Parathyroid adenoma (tissue), 2 donors: ENCODE results near the gene FOXJ2.
A peak's percentile ranks its signal among the peaks of the same experiment; 100 is the strongest.
"Not testable (repeated sequence)": the region's sequence is repeated elsewhere in the genome, so short reads cannot be mapped to it uniquely, and the experiment has no call there.

Experiments used
- H2AFZ ChIP-seq: fragments of 300-600 bp; sonication (generic); one replicate; pipeline ENCODE4 v1.7.0; 2017; ENCODE audit warnings: antibody characterized with exemption, mild to moderate bottlenecking
- H3K27ac ChIP-seq: fragments of 300-600 bp; sonication (generic); one replicate; pipeline ENCODE4 v1.7.0; 2017
- H3K27me3 ChIP-seq: fragments of 300-600 bp; sonication (generic); one replicate; pipeline ENCODE4 v1.7.0; 2017; ENCODE audit warnings: low read length; ENCODE audit not compliant: control insufficient read depth, insufficient read depth
- H3K36me3 ChIP-seq: fragments of 300-600 bp; sonication (generic); one replicate; pipeline ENCODE4 v1.7.0; 2017; ENCODE audit warnings: low read length; ENCODE audit not compliant: control insufficient read depth, insufficient read depth
- H3K4me1 ChIP-seq: fragments of 300-600 bp; sonication (generic); one replicate; pipeline ENCODE4 v1.7.0; 2017; ENCODE audit warnings: control low read depth
- H3K4me2 ChIP-seq: fragments of 300-600 bp; sonication (generic); one replicate; pipeline ENCODE4 v1.7.0; 2017; ENCODE audit warnings: low read length
- H3K4me3 ChIP-seq: fragments of 300-600 bp; sonication (generic); one replicate; pipeline ENCODE4 v1.7.0; 2017; ENCODE audit warnings: low read depth, low read length
- H3K79me2 ChIP-seq: fragments of 300-600 bp; sonication (generic); one replicate; pipeline ENCODE4 v1.7.0; 2017; ENCODE audit warnings: control low read depth
- H3K9ac ChIP-seq: fragments of 300-600 bp; sonication (generic); one replicate; pipeline ENCODE4 v1.7.0; 2017; ENCODE audit warnings: mild to moderate bottlenecking
- H3K9me3 ChIP-seq: fragments of 300-600 bp; sonication (generic); one replicate; pipeline ENCODE4 v1.7.0; 2017; ENCODE audit warnings: low read length; ENCODE audit not compliant: control insufficient read depth
- CTCF ChIP-seq: fragments of 300-600 bp; sonication (generic); IDR thresholded peaks from one replicate; pipeline ENCODE4 v1.7.0; 2017; ENCODE audit warnings: antibody characterized with exemption, mild to moderate bottlenecking
- donor health status: primary hyperparathyroidism.

Gene FOXJ2

GRCh38 chr12:7989827-7990491 is 42.6 kb upstream of the FOXJ2 start:
- H3K79me2 ChIP-seq: no peaks in the 10 kb centered on the region
- TF ChIP-seq CTCF: no peak
- H3K4me2 ChIP-seq: no peak overlapping the region
- no peaks in the 10 kb centered on the region for H3K4me1 ChIP-seq
- H3K4me3 ChIP-seq: no peak overlapping the region
- no peaks in the 10 kb centered on the region for H3K9me3 ChIP-seq
- no peak overlapping the region for H2AFZ ChIP-seq
- H3K27me3 ChIP-seq: no peaks in the 10 kb centered on the region
- no peak overlapping the region for H3K9ac ChIP-seq
- no peak overlapping the region for H3K27ac ChIP-seq
- H3K36me3 ChIP-seq: no peaks in the 10 kb centered on the region

- Histone ChIP-seq H2AFZ (peak overlapping the region; percentile 24), H3K79me2 (no peaks in the 10 kb centered on the region), H3K4me1 (no peaks in the 10 kb centered on the region), H3K9me3 (no peaks in the 10 kb centered on the region), H3K9ac (no peak overlapping the region), H3K27me3 (no peaks in the 10 kb centered on the region), H3K4me2 (no peak overlapping the region), H3K4me3 (no peak overlapping the region), H3K27ac (no peak overlapping the region), H3K36me3 (no peaks in the 10 kb centered on the region)
- no peak for TF ChIP-seq CTCF
Measured at GRCh38 chr12:7991535-7991934, 41.0 kb upstream of the FOXJ2 start.

GRCh38 chr12:7994731-7995205 is 37.7 kb upstream of the FOXJ2 start:
- no peaks in the 10 kb centered on the region for H3K4me1 ChIP-seq
- no peak overlapping the region for H3K4me2 ChIP-seq
- H2AFZ ChIP-seq: no peak overlapping the region
- no peaks in the 10 kb centered on the region for H3K36me3 ChIP-seq
- H3K27ac ChIP-seq: no peak overlapping the region
- H3K79me2 ChIP-seq: no peaks in the 10 kb centered on the region
- no peak overlapping the region for H3K9ac ChIP-seq
- no peak for TF ChIP-seq CTCF
- no peaks in the 10 kb centered on the region for H3K27me3 ChIP-seq
- H3K4me3 ChIP-seq: no peak overlapping the region
- H3K9me3 ChIP-seq: no peaks in the 10 kb centered on the region

- no peak overlapping the region for H3K27ac ChIP-seq
Measured at GRCh38 chr12:7995266-7995963, 37.1 kb upstream of the FOXJ2 start.

GRCh38 chr12:8000827-8001226 is 31.7 kb upstream of the FOXJ2 start:
- H3K9me3 ChIP-seq, H3K9ac ChIP-seq, H2AFZ ChIP-seq, H3K79me2 ChIP-seq, H3K4me3 ChIP-seq, H3K27me3 ChIP-seq, H3K36me3 ChIP-seq, H3K4me2 ChIP-seq, H3K27ac ChIP-seq, H3K4me1 ChIP-seq: not testable (repeated sequence)

More at GRCh38 chr12:7995266-7995963, 37.1 kb upstream of the FOXJ2 start:
- Histone ChIP-seq H3K79me2 (no peaks in the 10 kb centered on the region), H3K27me3 (no peaks in the 10 kb centered on the region), H3K36me3 (no peaks in the 10 kb centered on the region), H3K4me3 (no peak overlapping the region), H3K4me1 (no peaks in the 10 kb centered on the region), H3K9me3 (no peaks in the 10 kb centered on the region), H3K4me2 (no peak overlapping the region), H2AFZ (no peak overlapping the region), H3K9ac (no peak overlapping the region)
- peak; percentile 91 for TF ChIP-seq CTCF

GRCh38 chr12:8001496-8001895 is 31.0 kb upstream of the FOXJ2 start:
- H3K27me3 ChIP-seq, H2AFZ ChIP-seq, H3K4me3 ChIP-seq, H3K9me3 ChIP-seq, H3K79me2 ChIP-seq, H3K4me2 ChIP-seq, H3K9ac ChIP-seq, H3K27ac ChIP-seq, H3K4me1 ChIP-seq, H3K36me3 ChIP-seq: not testable (repeated sequence)

GRCh38 chr12:8004897-8005296 is 27.6 kb upstream of the FOXJ2 start:
- H3K36me3 ChIP-seq, H3K4me2 ChIP-seq, H3K4me1 ChIP-seq, H3K4me3 ChIP-seq, H2AFZ ChIP-seq, H3K9ac ChIP-seq, H3K9me3 ChIP-seq, H3K27me3 ChIP-seq, H3K27ac ChIP-seq, H3K79me2 ChIP-seq: not testable (repeated sequence)
